ENCODE measurements around the gene GK. TPM values are rescaled to one million over a fixed set of nuclear protein-coding genes. Genes with fewer than 3 reads are reported as not detected.
A peak's percentile ranks its signal among the peaks of the same experiment; 100 is the strongest.
"Not testable (repeated sequence)": the region's sequence is repeated elsewhere in the genome, so short reads cannot be mapped to it uniquely, and the experiment has no call there.

Gene GK
- total RNA-seq, 1 donor from 2014 or later: 14.2 TPM

- Histone ChIP-seq H3K27ac (no peak overlapping the region), H3K4me3 (no peak overlapping the region), H3K4me1 (no peaks in the 10 kb centered on the region), H3K27me3 (no peaks in the 10 kb centered on the region), H3K36me3 (no peaks in the 10 kb centered on the region), H3K9me3 (no peaks in the 10 kb centered on the region)
- no peak for DNase-seq (ENCODE audit: low spot score in 2 of 2)
- TF ChIP-seq CTCF (IDR thresholded peaks at IDR 0.05): no peak
- intact Hi-C loops (cut with DNase I): no loop called here
Observed at GRCh38 chrX:30642642-30643041, 10.6 kb upstream of the GK start.

- Histone ChIP-seq H3K4me1 (no peaks in the 10 kb centered on the region), H3K4me3 (no peak overlapping the region), H3K9me3 (no peaks in the 10 kb centered on the region), H3K27ac (no peak overlapping the region), H3K27me3 (no peaks in the 10 kb centered on the region), H3K36me3 (no peaks in the 10 kb centered on the region)
- intact Hi-C loops (cut with DNase I): no loop called here
- no peak for TF ChIP-seq CTCF (IDR thresholded peaks at IDR 0.05)
- no peak for DNase-seq (ENCODE audit: low spot score in 2 of 2)
Observed at GRCh38 chrX:30643313-30643821, 9.9 kb upstream of the GK start.

GRCh38 chrX:30649859-30650258, 3.4 kb upstream of the GK start:
- Histone ChIP-seq H3K27ac (no peak overlapping the region), H3K27me3 (no peaks in the 10 kb centered on the region), H3K36me3 (no peaks in the 10 kb centered on the region), H3K9me3 (no peaks in the 10 kb centered on the region), H3K4me3 (no peak overlapping the region), H3K4me1 (no peaks in the 10 kb centered on the region)
- intact Hi-C loops (cut with DNase I): loop anchor here (10.0 kb wide), 1 partner anchor 235 kb away; the partner anchor contains the start of gene TAB3
- DNase-seq (ENCODE audit: low spot score in 2 of 2): no peak
- no peak for TF ChIP-seq CTCF (IDR thresholded peaks at IDR 0.05)

- no peaks in the 10 kb centered on the region for H3K27me3 ChIP-seq
- peak overlapping the region; percentile 15 to 48 for H3K27ac ChIP-seq
- peak; percentile 83 to 96 for DNase-seq (ENCODE audit: low spot score in 2 of 2)
- no peak for TF ChIP-seq CTCF (IDR thresholded peaks at IDR 0.05)
- no peaks in the 10 kb centered on the region for H3K9me3 ChIP-seq
- peak overlapping the region; percentile 59 to 75 for H3K4me3 ChIP-seq
- H3K36me3 ChIP-seq: no peaks in the 10 kb centered on the region
- H3K4me1 ChIP-seq: no peaks in the 10 kb centered on the region
- intact Hi-C loops (cut with DNase I): loop anchor here (10.0 kb wide), 1 partner anchor 232 kb away; the partner anchor contains the start of gene TAB3
Observed at GRCh38 chrX:30652527-30653414, 452 bp upstream of the GK start.

- H3K27ac ChIP-seq; H3K4me1 ChIP-seq; H3K36me3 ChIP-seq; H3K9me3 ChIP-seq; DNase-seq (ENCODE audit: low spot score in 2 of 2); H3K27me3 ChIP-seq: not testable (repeated sequence)
- intact Hi-C loops (cut with DNase I): loop anchor here (10.0 kb wide), 1 partner anchor 230 kb away; the partner anchor contains the start of gene TAB3
- H3K4me3 ChIP-seq: peak overlapping the region; percentile 59 to 75
Observed at GRCh38 chrX:30654386-30654785, 1.2 kb downstream of the GK start.

GRCh38 chrX:30654989-30655607, 1.9 kb downstream of the GK start:
- Histone ChIP-seq H3K36me3 (no peaks in the 10 kb centered on the region), H3K4me3 (no peak overlapping the region), H3K27me3 (no peaks in the 10 kb centered on the region), H3K9me3 (no peaks in the 10 kb centered on the region), H3K27ac (no peak overlapping the region), H3K4me1 (no peaks in the 10 kb centered on the region)
- intact Hi-C loops (cut with DNase I): loop anchor here (10.0 kb wide), 1 partner anchor 230 kb away; the partner anchor contains the start of gene TAB3
- TF ChIP-seq CTCF (IDR thresholded peaks at IDR 0.05): no peak
- no peak for DNase-seq (ENCODE audit: low spot score in 2 of 2)
